A549 (cell line): ENCODE data around the gene KLB.

Source experiments
- CEBPB ChIP-seq, 2 experiments: fragments of >200 bp in 1 of 2; sonication (Bioruptor Twin) in 1 of 2; formaldehyde crosslinking in 1 of 2; IDR thresholded peaks; 2 replicates each; pipeline ENCODE4 v1.6.1; 2012 to 2016
- EP300 ChIP-seq, 2 experiments: fragments of >200 bp; sonication (Bioruptor Twin); formaldehyde crosslinking; IDR thresholded peaks; 2 replicates in 1 of 2; 3 replicates in 1 of 2; pipeline ENCODE4 v1.6.1; 2016 to 2017
- ESRRA ChIP-seq: fragments of 150-350 bp; IDR thresholded peaks from 2 replicates; pipeline ENCODE4 v1.6.1; 2014; ENCODE audit warnings: mild to moderate bottlenecking, low read length, borderline replicate concordance
- HOXB13 ChIP-seq: fragments of 250-450 bp; sonication (Bioruptor Pico); IDR thresholded peaks from 2 replicates; pipeline ENCODE4 v1.5.0; 2020; ENCODE audit warnings: low read depth, mild to moderate bottlenecking, moderate library complexity
- MAFK ChIP-seq: fragments of 450-650 bp; IDR thresholded peaks from 2 replicates; pipeline ENCODE4 v1.6.1; 2014; ENCODE audit not compliant: partially characterized antibody
- MYC ChIP-seq: IDR thresholded peaks from 2 replicates; pipeline ENCODE4 v1.6.1; 2012; ENCODE audit warnings: mild to moderate bottlenecking, inconsistent platforms, low read length, improper control_type of control experiment, borderline replicate concordance
- NR3C1 ChIP-seq: fragments of >200 bp; sonication (Bioruptor Twin); formaldehyde crosslinking; IDR thresholded peaks from 3 replicates; pipeline ENCODE4 v1.6.1; 2017
- PHF8 ChIP-seq: fragments of 200-600 bp; sonication (generic); IDR thresholded peaks from 2 replicates; pipeline ENCODE4 v1.6.1; 2016; ENCODE audit warnings: low read depth, mild to moderate bottlenecking, antibody characterized with exemption, moderate library complexity, borderline replicate concordance
- POLR2A ChIP-seq: IDR thresholded peaks from 2 replicates; pipeline ENCODE4 v1.6.1; 2012; ENCODE audit warnings: mild to moderate bottlenecking, low read length
- RAD21 ChIP-seq, 2 experiments: fragments of >200 bp in 1 of 2; sonication (Bioruptor Twin) in 1 of 2; formaldehyde crosslinking in 1 of 2; IDR thresholded peaks in 1 of 2; conservative IDR thresholded peaks in 1 of 2; 2 replicates in 1 of 2; 3 replicates in 1 of 2; pipeline ENCODE4 v1.6.1; 2012 to 2018; ENCODE audit warnings: inconsistent platforms in 1 of 2
- REST ChIP-seq: fragments of 200-600 bp; sonication (generic); IDR thresholded peaks from 2 replicates; pipeline ENCODE4 v1.6.1; 2016; ENCODE audit warnings: antibody characterized with exemption, mild to moderate bottlenecking, moderate library complexity
- SMC3 ChIP-seq: fragments of >200 bp; sonication (Bioruptor Twin); formaldehyde crosslinking; IDR thresholded peaks from 3 replicates; pipeline ENCODE4 v1.6.1; 2018; ENCODE audit warnings: inconsistent platforms
- USF2 ChIP-seq: fragments of 450-650 bp; IDR thresholded peaks from 2 replicates; pipeline ENCODE4 v1.6.1; 2014; ENCODE audit warnings: antibody characterized with exemption
- TF ChIP-seq, protein P1 (sequence below): fragments of >200 bp; sonication (Bioruptor Twin); formaldehyde crosslinking; IDR thresholded peaks from 3 replicates; pipeline ENCODE4 v1.5.1; 2016

DNA sequence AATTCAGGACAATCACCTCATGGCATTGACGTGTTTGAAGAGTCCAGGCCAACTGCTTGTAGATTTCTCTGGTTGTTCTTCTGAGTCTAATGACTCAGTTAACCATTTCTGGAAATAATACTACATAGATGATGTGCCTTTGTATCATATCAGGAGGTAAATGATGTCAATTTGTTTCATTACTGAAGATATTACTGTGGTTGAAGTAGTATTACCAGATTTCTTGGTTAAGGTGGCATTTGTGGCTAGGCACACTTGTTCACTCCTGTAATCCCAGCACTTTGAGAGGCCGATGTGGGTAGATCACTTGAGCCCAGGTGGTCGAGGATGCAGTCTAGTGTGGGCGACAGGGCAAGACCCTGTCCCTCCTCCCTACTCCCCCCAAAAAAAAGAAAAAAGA is 36.3 kb downstream of the KLB start:
- TF ChIP-seq MAFK = no peak
- TF ChIP-seq, protein P1, sequence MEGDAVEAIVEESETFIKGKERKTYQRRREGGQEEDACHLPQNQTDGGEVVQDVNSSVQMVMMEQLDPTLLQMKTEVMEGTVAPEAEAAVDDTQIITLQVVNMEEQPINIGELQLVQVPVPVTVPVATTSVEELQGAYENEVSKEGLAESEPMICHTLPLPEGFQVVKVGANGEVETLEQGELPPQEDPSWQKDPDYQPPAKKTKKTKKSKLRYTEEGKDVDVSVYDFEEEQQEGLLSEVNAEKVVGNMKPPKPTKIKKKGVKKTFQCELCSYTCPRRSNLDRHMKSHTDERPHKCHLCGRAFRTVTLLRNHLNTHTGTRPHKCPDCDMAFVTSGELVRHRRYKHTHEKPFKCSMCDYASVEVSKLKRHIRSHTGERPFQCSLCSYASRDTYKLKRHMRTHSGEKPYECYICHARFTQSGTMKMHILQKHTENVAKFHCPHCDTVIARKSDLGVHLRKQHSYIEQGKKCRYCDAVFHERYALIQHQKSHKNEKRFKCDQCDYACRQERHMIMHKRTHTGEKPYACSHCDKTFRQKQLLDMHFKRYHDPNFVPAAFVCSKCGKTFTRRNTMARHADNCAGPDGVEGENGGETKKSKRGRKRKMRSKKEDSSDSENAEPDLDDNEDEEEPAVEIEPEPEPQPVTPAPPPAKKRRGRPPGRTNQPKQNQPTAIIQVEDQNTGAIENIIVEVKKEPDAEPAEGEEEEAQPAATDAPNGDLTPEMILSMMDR = no peak
- no peak for TF ChIP-seq POLR2A
- TF ChIP-seq EP300 (IDR thresholded peaks at IDR 0.05) = no peak
- TF ChIP-seq PHF8 = no peak
- no peak for TF ChIP-seq USF2
- TF ChIP-seq NR3C1 = no peak
- no peak for TF ChIP-seq MYC
- no peak for TF ChIP-seq REST
- no peak for TF ChIP-seq ESRRA
- TF ChIP-seq SMC3 = no peak
- TF ChIP-seq CEBPB (IDR thresholded peaks at IDR 0.05) = no peak
- TF ChIP-seq HOXB13 (CRISPR knock-in tag) = no peak
- no peak for TF ChIP-seq RAD21 (conservative IDR thresholded peaks at IDR 0.05 in 1 of 2, IDR thresholded peaks at IDR 0.05 in 1 of 2)
